GM12878 (cell line): ENCODE measurements around the gene PAFAH2. TPM values are rescaled to one million over a fixed set of nuclear protein-coding genes. Genes with fewer than 3 reads are reported as not detected.

Experiments used
- ATAC-seq: fragments of 200-7000 bp; cut with Tn5 transposase; 3 replicates; pipeline ENCODE4 v1.9.1; 2020; ENCODE audit warnings: mild to moderate bottlenecking, moderate library complexity
- BruUV-seq: library from RNA; stranded (reverse); fragments of 400-500 nt; replicated peaks from 2 replicates; lab custom pipeline; 2021; lab: Mats Ljungman, UMichigan
- CTCF ChIA-PET: fragments of 300-600 bp; sonication (Branson Sonifier 250); formaldehyde crosslinking; extraction: SDS; loops from one replicate; lab custom pipeline; 2021; ENCODE audit warnings: inconsistent platforms; lab: Yijun Ruan, JAX
- POLR2A ChIA-PET: fragments of 350-600 bp; formaldehyde crosslinking; extraction: SDS; loops from one replicate; lab custom pipeline; 2021; ENCODE audit warnings: inconsistent platforms; lab: Charles Lee
- RAD21 ChIA-PET: fragments of 300-600 bp; sonication (Branson Sonifier 250); formaldehyde crosslinking; loops from one replicate; lab custom pipeline; 2023; ENCODE audit warnings: antibody characterized with exemption; ENCODE audit not compliant: unreplicated experiment; lab: Charles Lee
- SMC1A ChIA-PET: fragments of 300-600 bp; sonication (Branson Sonifier 250); formaldehyde crosslinking; loops from one replicate; lab custom pipeline; 2023; ENCODE audit not compliant: unreplicated experiment, uncharacterized antibody; lab: Charles Lee
- DNase-seq: peaks from one replicate; pipeline ENCODE4 v3.0.0-alpha.2; 2011; ENCODE audit warnings: low read depth, low spot score
- FAIRE-seq: peaks from 3 replicates; lab custom pipeline; 2011; peaks lifted over from hg19 to GRCh38; lab: Jason Lieb, UNC
- H2AFZ ChIP-seq: 2 replicates; pipeline ENCODE4 v1.6.0; 2011; ENCODE audit warnings: low read depth, low read length, control low read depth; ENCODE audit not compliant: control insufficient read depth
- H3K27ac ChIP-seq: 2 replicates; pipeline ENCODE4 v1.5.1; 2011; ENCODE audit warnings: control low read depth; ENCODE audit not compliant: control insufficient read depth, insufficient read depth
- H3K27me3 ChIP-seq, 2 experiments: replicated peaks in 1 of 2; 2 replicates each; pipeline versions ENCODE4 v1.6.0 to v1.6.1; 2011; ENCODE audit warnings: low read length in 1 of 2; ENCODE audit not compliant: control insufficient read depth in 2 of 2, insufficient read depth in 2 of 2
- H3K36me3 ChIP-seq, 2 experiments: 2 replicates each; pipeline ENCODE4 v1.5.1; 2011; ENCODE audit warnings: low read length in 1 of 2; ENCODE audit not compliant: control insufficient read depth in 2 of 2, insufficient read depth in 2 of 2
- H3K4me1 ChIP-seq: 2 replicates; pipeline ENCODE4 v1.6.1; 2011; ENCODE audit warnings: mild to moderate bottlenecking, low read length, moderate library complexity, mixed read lengths; ENCODE audit not compliant: control insufficient read depth, insufficient read depth
- H3K4me2 ChIP-seq: 2 replicates; pipeline ENCODE4 v1.6.0; 2011; ENCODE audit warnings: control low read depth; ENCODE audit not compliant: control insufficient read depth, insufficient read depth
- H3K4me3 ChIP-seq: fragments of 200-600 bp; sonication (generic); 2 replicates; pipeline ENCODE4 v1.5.1; 2016
- H3K79me2 ChIP-seq: 2 replicates; pipeline ENCODE4 v1.6.0; 2011; ENCODE audit warnings: low read length; ENCODE audit not compliant: control insufficient read depth, insufficient read depth
- H3K9ac ChIP-seq: 2 replicates; pipeline ENCODE4 v1.8.0; 2011; ENCODE audit warnings: low read length, control low read depth, mixed read lengths; ENCODE audit not compliant: control insufficient read depth, insufficient read depth
- H3K9me3 ChIP-seq: replicated peaks from 3 replicates; pipeline ENCODE4 v1.5.1; 2011; ENCODE audit warnings: mild to moderate bottlenecking, low read length; ENCODE audit not compliant: control insufficient read depth, insufficient read depth
- H4K20me1 ChIP-seq: 2 replicates; pipeline ENCODE4 v1.6.0; 2011; ENCODE audit not compliant: control insufficient read depth, insufficient read depth
- BACH1 ChIP-seq: fragments of 450-650 bp; IDR thresholded peaks from 2 replicates; pipeline ENCODE4 v1.6.1; 2017; ENCODE audit warnings: mild to moderate bottlenecking, borderline replicate concordance
- BRCA1 ChIP-seq: IDR thresholded peaks from 2 replicates; pipeline ENCODE4 v1.6.1; 2011; ENCODE audit warnings: low read depth, low read length, improper control_type of control experiment
- CBFB ChIP-seq: IDR thresholded peaks from 2 replicates; pipeline ENCODE4 v1.6.1; 2016; ENCODE audit warnings: antibody characterized with exemption, low read depth
- ETV6 ChIP-seq, 2 experiments: fragments of 450-650 bp in 1 of 2; IDR thresholded peaks in 1 of 2; conservative IDR thresholded peaks in 1 of 2; 2 replicates each; pipeline ENCODE4 v1.6.1; 2014; ENCODE audit warnings: antibody characterized with exemption in 1 of 2, borderline replicate concordance in 1 of 2, low read depth in 1 of 2, mild to moderate bottlenecking in 1 of 2, moderate library complexity in 1 of 2
- GATAD2B ChIP-seq: fragments of 450-650 bp; conservative IDR thresholded peaks from 2 replicates; pipeline ENCODE4 v1.6.1; 2017; ENCODE audit warnings: low read depth, mild to moderate bottlenecking, moderate library complexity
- MYB ChIP-seq: fragments of 150-350 bp; IDR thresholded peaks from 2 replicates; pipeline ENCODE4 v1.6.1; 2014; ENCODE audit warnings: mild to moderate bottlenecking, low read depth, low read length, borderline replicate concordance
- NBN ChIP-seq: fragments of 450-650 bp; IDR thresholded peaks from 2 replicates; pipeline ENCODE4 v1.6.1; 2016
- NFIC ChIP-seq: IDR thresholded peaks from 2 replicates; pipeline ENCODE4 v1.6.1; 2012; ENCODE audit warnings: low read depth, mild to moderate bottlenecking, inconsistent platforms, low read length, moderate library complexity
- NR2C1 ChIP-seq: fragments of 450-650 bp; IDR thresholded peaks from 2 replicates; pipeline ENCODE4 v1.6.1; 2017; ENCODE audit warnings: antibody characterized with exemption, mild to moderate bottlenecking, moderate library complexity
- RB1 ChIP-seq: fragments of 450-650 bp; formaldehyde crosslinking; IDR thresholded peaks from 2 replicates; pipeline ENCODE4 v1.6.1; 2017; ENCODE audit warnings: mild to moderate bottlenecking, borderline replicate concordance
- RBBP5 ChIP-seq: fragments of 200-600 bp; sonication (generic); conservative IDR thresholded peaks from 2 replicates; pipeline ENCODE4 v1.6.1; 2016
- SPI1 ChIP-seq: IDR thresholded peaks from 2 replicates; pipeline ENCODE4 v1.6.1; 2011; ENCODE audit warnings: low read depth, mild to moderate bottlenecking, low read length, moderate library complexity, borderline replicate concordance; ENCODE audit not compliant: insufficient read depth
- SREBF1 ChIP-seq: IDR thresholded peaks from 2 replicates; pipeline ENCODE4 v1.6.1; 2012; ENCODE audit warnings: mild to moderate bottlenecking, low read length
- WGBS: methylation state at CpG from one replicate; pipeline ENCODE4 v1.1.6; 2016; ENCODE audit warnings: low lambda C conversion rate; ENCODE audit not compliant: insufficient replicate concordance, insufficient coverage; ENCODE audit errors: missing lambda C conversion rate; 5-methylcytosine and 5-hydroxymethylcytosine counted together
- in situ Hi-C: fragments of 300-500 bp; cut with MboI; formaldehyde crosslinking; loops from 9 replicates; pipeline ENCODE4 v1.14.3; 2018; ENCODE audit warnings: mixed read lengths
- intact Hi-C: fragments of 100-400 bp; cut with micrococcal nuclease; formaldehyde crosslinking; loops from one replicate; pipeline ENCODE4 v1.14.2; 2022; ENCODE audit not compliant: unreplicated experiment
- polyA plus RNA-seq, 11 experiments: library from polyadenylated mRNA; depleted of rRNA in 4 of 11; unstranded in 6 of 11; stranded (reverse) in 5 of 11; fragments of >200 nt; fragmentation: Nextera tagmentation in 4 of 11; fragmentation: Illumina TruSeq in 1 of 11; extraction: Ambion mirVana in 4 of 11; extraction: Trizol in 1 of 11; gene quantifications; 1 replicate in 1 of 11; 2 replicates in 10 of 11; pipeline versions ENCODE4 v1.2.1 to v1.2.3, GENCODE V29; 2011 to 2016; ENCODE audit warnings: inconsistent platforms in 2 of 11, missing spikeins in 2 of 11, low read depth in 1 of 11
- total RNA-seq, 4 experiments: library from RNA; depleted of rRNA in 3 of 4; stranded (reverse); fragments of >200 nt in 3 of 4; fragmentation: Illumina TruSeq in 1 of 4; extraction: Trizol in 1 of 4; gene quantifications; 2 replicates each; pipeline versions ENCODE4 v1.2.1 to v1.2.3, GENCODE V29; 2013 to 2021
- TF ChIP-seq, protein P1 (sequence below), 3 experiments: IDR thresholded peaks in 2 of 3; conservative IDR thresholded peaks in 1 of 3; 2 replicates each; pipeline ENCODE4 v1.5.1; 2011; ENCODE audit warnings: low read depth in 3 of 3, low read length in 3 of 3, mild to moderate bottlenecking in 3 of 3, control low read depth in 2 of 3, moderate library complexity in 2 of 3, inconsistent platforms in 1 of 3, mixed read lengths in 1 of 3; ENCODE audit not compliant: control insufficient read depth in 2 of 3, insufficient read depth in 1 of 3; ENCODE audit errors: extremely low read depth in 1 of 3
- TF ChIP-seq, protein P2 (sequence below): fragments of 450-650 bp; IDR thresholded peaks from 2 replicates; pipeline ENCODE4 v1.6.1; 2017; ENCODE audit warnings: antibody characterized with exemption, mild to moderate bottlenecking, moderate library complexity
- TF ChIP-seq, protein P3 (sequence below): IDR thresholded peaks from 2 replicates; pipeline ENCODE4 v1.6.1; 2011; ENCODE audit warnings: borderline replicate concordance, low read depth, mild to moderate bottlenecking, moderate library complexity, low read length; ENCODE audit not compliant: insufficient read depth, poor library complexity, severe bottlenecking

PAFAH2 gene
- total and polyA plus RNA-seq, 10 of the 15 experiments (the other 5 are each of a cell fraction or from before 2014, with no cell fraction given): 3.0 to 9.5 (median 6.5) TPM

DNA sequence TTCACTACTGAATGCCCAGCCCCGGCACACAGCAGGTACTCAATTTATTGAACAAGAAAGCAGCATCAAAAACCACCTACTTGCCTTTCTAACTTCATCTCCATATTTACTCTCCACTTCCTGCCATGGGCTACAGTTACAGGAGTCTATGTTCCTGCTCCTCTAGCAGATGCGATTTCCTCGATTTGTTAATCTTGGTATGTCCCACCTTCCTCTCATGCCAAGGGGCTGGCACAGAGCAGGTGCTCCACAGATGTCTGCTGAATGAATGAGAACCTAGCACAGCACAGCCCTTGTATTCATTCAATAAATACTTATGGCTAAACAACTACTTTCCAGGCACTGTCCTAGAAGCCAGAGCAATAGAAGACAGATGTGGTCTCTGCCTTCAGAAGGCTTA is 12.2 kb downstream of the PAFAH2 start (continued):
- TF ChIP-seq, protein P1, sequence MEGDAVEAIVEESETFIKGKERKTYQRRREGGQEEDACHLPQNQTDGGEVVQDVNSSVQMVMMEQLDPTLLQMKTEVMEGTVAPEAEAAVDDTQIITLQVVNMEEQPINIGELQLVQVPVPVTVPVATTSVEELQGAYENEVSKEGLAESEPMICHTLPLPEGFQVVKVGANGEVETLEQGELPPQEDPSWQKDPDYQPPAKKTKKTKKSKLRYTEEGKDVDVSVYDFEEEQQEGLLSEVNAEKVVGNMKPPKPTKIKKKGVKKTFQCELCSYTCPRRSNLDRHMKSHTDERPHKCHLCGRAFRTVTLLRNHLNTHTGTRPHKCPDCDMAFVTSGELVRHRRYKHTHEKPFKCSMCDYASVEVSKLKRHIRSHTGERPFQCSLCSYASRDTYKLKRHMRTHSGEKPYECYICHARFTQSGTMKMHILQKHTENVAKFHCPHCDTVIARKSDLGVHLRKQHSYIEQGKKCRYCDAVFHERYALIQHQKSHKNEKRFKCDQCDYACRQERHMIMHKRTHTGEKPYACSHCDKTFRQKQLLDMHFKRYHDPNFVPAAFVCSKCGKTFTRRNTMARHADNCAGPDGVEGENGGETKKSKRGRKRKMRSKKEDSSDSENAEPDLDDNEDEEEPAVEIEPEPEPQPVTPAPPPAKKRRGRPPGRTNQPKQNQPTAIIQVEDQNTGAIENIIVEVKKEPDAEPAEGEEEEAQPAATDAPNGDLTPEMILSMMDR (IDR thresholded peaks at IDR 0.05 in 2 of 3, conservative IDR thresholded peaks at IDR 0.05 in 1 of 3; ENCODE audit: control insufficient read depth in 2 of 3, extremely low read depth in 1 of 3, insufficient read depth in 1 of 3, low read depth in 3 of 3, low read length in 3 of 3): no peak

DNA sequence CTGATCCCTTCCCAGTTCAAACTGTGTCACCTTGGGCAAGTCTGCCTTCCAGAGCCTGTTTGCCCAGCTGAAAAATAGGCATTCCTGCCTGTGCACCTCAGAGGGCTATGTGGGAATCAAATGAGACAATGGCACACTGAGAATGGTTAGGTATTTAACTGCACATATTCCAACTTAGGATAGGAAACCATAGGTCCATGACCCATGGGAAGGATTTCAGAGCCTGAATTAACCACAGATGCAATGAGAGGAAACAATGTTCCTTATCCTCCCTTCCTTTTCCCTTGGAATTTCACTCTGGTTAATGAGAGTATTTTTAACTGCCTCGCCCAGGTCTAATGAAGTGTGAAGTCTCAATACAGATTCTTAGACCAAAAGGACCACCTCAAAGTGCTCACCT is 12.7 kb downstream of the PAFAH2 start:
- Histone ChIP-seq H3K9me3 (no peaks in the 10 kb centered on the region), H3K79me2 (no peaks in the 10 kb centered on the region), H3K27ac (no peak overlapping the region), H3K9ac (no peak overlapping the region), H2AFZ (no peak overlapping the region), H3K27me3 (no peaks in the 10 kb centered on the region), H3K36me3 (peaks cover 0 to 7% of the 10 kb centered on the region in 2 experiments; a peak in 3 of 4 replicates), H4K20me1 (no peaks in the 10 kb centered on the region), H3K4me3 (no peak overlapping the region), H3K4me2 (no peak overlapping the region)
- ChIA-PET RAD21 (no interaction called here), POLR2A (no interaction called here), CTCF (no interaction called here), SMC1A (no interaction called here)
- WGBS: 92% methylated on average over 1 of the region's 1 CpG
- DNase-seq (no peak), ATAC-seq (no peak), FAIRE-seq (no peak)
- BruUV-seq: no TSS peak
- intact Hi-C loops: no loop called here
- no peak for TF ChIP-seq SREBF1
- TF ChIP-seq NFIC: no peak
- TF ChIP-seq, protein P2, sequence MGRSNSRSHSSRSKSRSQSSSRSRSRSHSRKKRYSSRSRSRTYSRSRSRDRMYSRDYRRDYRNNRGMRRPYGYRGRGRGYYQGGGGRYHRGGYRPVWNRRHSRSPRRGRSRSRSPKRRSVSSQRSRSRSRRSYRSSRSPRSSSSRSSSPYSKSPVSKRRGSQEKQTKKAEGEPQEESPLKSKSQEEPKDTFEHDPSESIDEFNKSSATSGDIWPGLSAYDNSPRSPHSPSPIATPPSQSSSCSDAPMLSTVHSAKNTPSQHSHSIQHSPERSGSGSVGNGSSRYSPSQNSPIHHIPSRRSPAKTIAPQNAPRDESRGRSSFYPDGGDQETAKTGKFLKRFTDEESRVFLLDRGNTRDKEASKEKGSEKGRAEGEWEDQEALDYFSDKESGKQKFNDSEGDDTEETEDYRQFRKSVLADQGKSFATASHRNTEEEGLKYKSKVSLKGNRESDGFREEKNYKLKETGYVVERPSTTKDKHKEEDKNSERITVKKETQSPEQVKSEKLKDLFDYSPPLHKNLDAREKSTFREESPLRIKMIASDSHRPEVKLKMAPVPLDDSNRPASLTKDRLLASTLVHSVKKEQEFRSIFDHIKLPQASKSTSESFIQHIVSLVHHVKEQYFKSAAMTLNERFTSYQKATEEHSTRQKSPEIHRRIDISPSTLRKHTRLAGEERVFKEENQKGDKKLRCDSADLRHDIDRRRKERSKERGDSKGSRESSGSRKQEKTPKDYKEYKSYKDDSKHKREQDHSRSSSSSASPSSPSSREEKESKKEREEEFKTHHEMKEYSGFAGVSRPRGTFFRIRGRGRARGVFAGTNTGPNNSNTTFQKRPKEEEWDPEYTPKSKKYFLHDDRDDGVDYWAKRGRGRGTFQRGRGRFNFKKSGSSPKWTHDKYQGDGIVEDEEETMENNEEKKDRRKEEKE: no peak
- no peak for TF ChIP-seq BACH1
- no peak for TF ChIP-seq SPI1
- no peak for TF ChIP-seq RB1
- no peak for TF ChIP-seq NBN
- TF ChIP-seq GATAD2B: no peak
- TF ChIP-seq ETV6 (conservative IDR thresholded peaks at IDR 0.05 in 1 of 2, IDR thresholded peaks at IDR 0.05 in 1 of 2; ENCODE audit: borderline replicate concordance in 1 of 2, low read depth in 1 of 2): no peak
- TF ChIP-seq RBBP5: no peak
- TF ChIP-seq CBFB: no peak
- no peak for TF ChIP-seq NR2C1
- TF ChIP-seq BRCA1: no peak
- TF ChIP-seq MYB: no peak
- TF ChIP-seq, protein P3, sequence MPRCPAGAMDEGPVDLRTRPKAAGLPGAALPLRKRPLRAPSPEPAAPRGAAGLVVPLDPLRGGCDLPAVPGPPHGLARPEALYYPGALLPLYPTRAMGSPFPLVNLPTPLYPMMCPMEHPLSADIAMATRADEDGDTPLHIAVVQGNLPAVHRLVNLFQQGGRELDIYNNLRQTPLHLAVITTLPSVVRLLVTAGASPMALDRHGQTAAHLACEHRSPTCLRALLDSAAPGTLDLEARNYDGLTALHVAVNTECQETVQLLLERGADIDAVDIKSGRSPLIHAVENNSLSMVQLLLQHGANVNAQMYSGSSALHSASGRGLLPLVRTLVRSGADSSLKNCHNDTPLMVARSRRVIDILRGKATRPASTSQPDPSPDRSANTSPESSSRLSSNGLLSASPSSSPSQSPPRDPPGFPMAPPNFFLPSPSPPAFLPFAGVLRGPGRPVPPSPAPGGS: no peak
- TF ChIP-seq, all 136 proteins: peak for 0
- H3K4me1 ChIP-seq: no peaks in the 10 kb centered on the region
- in situ Hi-C loops: no loop called here
